ENCODE data around the gene ZNF428.
"Not testable (repeated sequence)": the region's sequence is repeated elsewhere in the genome, so short reads cannot be mapped to it uniquely, and the experiment has no call there.

The ZNF428 gene

DNA sequence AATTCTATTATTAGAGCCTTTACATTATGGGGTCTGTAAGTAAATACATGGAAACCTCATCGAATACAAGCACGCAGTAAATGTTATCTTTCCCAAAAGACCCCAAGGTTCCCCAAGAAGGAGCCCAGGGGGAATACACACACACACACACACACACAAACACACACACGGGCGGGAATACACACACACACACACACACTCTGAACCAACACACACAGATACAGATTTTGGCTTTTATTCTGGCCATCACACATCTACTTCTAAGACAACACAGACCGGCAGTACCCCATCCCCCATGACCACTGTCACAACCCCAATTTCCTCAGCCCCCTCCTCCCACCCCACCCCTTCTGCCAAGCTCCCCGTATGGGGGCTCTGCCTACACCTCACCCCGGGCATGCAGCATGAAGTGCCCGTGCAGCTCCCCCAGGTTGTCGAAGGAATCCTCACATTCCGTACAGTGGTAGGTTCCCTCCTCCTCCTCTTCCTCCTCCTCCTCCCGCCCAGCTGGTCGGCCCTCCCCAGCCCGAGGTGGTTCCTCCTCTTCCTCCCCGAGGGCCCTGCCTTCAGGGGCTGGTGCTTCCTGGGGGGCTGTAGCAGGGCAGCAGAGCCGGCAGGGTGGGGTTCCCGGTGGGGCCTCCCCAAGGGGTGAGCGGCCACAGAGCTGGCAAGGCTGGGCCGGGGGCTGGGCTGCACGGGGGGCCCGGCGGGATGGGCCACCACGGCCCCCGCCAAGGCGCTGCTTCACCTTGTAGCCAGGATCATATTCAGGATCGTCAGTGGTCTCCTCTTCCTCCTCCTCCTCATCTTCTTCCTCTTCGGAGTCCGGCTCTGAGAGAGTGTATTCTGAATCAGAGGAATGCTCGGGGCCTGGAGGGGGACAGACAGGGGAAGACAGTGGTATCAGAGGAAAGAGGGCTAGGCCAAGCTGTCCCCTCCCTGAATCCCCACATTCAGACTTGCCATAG is 11.9 kb downstream of the ZNF428 start:
- no peaks in the 10 kb centered on the region for H3K27me3 ChIP-seq
- no peaks in the 10 kb centered on the region for H3K4me1 ChIP-seq
- peaks cover 35% of the 10 kb centered on the region for H3K36me3 ChIP-seq
- H3K9me3 ChIP-seq: no peaks in the 10 kb centered on the region
- TF ChIP-seq, protein P1, sequence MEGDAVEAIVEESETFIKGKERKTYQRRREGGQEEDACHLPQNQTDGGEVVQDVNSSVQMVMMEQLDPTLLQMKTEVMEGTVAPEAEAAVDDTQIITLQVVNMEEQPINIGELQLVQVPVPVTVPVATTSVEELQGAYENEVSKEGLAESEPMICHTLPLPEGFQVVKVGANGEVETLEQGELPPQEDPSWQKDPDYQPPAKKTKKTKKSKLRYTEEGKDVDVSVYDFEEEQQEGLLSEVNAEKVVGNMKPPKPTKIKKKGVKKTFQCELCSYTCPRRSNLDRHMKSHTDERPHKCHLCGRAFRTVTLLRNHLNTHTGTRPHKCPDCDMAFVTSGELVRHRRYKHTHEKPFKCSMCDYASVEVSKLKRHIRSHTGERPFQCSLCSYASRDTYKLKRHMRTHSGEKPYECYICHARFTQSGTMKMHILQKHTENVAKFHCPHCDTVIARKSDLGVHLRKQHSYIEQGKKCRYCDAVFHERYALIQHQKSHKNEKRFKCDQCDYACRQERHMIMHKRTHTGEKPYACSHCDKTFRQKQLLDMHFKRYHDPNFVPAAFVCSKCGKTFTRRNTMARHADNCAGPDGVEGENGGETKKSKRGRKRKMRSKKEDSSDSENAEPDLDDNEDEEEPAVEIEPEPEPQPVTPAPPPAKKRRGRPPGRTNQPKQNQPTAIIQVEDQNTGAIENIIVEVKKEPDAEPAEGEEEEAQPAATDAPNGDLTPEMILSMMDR (IDR thresholded peaks at IDR 0.05; ENCODE audit: low read depth, low read length): no peak
- H3K4me3 ChIP-seq (ENCODE audit: low read depth, low read length): no peak overlapping the region
- no peak for DNase-seq

DNA sequence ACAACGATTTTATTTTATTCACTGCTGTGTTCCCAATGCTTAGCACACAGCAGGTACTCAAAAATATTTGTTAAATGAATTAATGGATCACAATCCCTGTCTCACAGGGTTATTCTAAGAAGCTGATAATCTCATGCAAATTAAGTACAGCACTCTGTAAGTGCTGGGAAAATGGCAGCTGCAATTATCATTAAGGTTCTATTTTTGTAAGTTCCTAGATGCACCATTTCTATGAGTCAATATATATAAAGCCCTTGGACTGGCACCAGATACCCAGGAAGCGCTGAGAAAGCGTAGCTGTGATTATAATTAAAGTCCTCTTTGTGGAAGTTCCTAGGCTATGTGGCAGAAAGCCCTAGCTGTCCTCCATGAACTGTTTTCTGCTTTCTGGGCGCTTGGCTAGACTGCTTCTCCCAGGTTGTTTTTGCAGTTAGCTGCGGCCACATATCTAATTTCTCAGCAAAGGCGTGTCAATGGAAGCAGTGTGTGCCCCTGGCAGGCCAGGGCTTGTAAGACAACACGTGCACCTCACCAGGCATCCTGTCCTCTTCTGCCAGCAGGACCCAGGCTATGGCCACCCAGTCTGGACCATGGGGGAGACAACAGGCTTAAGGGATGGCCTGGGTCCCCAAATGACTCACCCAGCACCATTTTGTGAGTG is 12.7 kb downstream of the ZNF428 start:
- Histone ChIP-seq H3K9me3 (no peaks in the 10 kb centered on the region), H3K27me3 (no peaks in the 10 kb centered on the region), H3K36me3 (peaks cover 28% of the 10 kb centered on the region), H3K4me1 (no peaks in the 10 kb centered on the region), H3K4me3 (ENCODE audit: low read depth, low read length) (no peak overlapping the region)
- DNase-seq: no peak
- TF ChIP-seq, protein P1 (IDR thresholded peaks at IDR 0.05; ENCODE audit: low read depth, low read length): no peak

DNA sequence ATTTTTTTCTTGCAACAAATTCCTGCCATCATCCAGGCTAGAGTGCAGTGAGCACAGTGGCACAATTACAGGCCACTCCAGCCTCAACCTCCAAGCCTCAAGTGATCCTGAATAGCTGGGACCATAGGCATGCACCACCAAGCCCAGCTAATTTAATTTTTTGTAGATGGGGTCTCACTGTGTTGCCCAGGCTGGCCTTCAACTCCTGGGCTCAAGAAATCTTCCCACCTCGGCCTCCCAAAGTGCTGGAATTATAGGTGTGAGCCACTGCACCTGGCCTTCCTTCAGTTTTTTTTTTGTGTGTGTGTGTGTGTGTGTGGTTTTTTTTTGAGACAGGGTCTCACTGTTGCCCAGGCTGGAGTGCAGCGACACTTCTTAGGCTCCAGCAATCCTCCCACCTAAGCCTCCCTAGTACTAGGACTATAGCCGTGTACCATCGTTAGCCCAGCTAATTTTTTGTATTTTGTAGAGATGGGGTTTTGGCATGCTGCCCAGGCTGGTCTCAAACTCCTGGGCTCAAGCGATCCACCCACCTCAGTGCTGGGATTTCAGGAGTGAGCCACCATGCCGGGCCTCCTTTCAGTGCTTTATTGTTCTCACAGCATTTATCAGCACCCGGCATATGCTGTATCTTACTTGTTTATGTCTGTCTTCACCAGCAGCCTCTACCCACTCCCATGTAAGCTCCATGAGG is 13.4 kb downstream of the ZNF428 start:
- H3K4me3 ChIP-seq (ENCODE audit: low read depth, low read length): no peak overlapping the region
- peaks cover 25% of the 10 kb centered on the region for H3K36me3 ChIP-seq
- DNase-seq: no peak
- H3K27me3 ChIP-seq: no peaks in the 10 kb centered on the region
- H3K4me1 ChIP-seq: no peaks in the 10 kb centered on the region
- H3K9me3 ChIP-seq: no peaks in the 10 kb centered on the region
- TF ChIP-seq, protein P1 (IDR thresholded peaks at IDR 0.05; ENCODE audit: low read depth, low read length): no peak

DNA sequence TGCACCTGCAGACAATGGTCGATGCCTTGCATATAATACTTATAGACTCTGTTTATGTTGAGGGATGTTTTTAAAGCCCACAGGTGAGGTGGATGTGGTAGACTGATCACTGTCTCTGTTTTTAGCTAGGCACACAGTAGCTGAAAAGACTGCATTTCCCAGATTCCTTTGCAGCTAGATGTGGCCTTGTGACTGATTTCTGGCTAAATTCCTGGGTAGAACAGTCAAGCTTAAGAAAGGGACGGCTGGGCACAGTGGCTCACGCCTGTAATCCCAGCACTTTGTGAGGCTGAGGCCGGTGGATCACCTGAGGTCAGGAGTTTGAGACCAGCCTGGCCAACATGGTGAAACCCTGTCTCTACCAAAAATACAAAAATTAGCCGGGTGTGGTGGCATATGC is 19.1 kb downstream of the ZNF428 start:
- H3K36me3 ChIP-seq: peaks cover 10% of the 10 kb centered on the region; the same call in 1 of the 2 replicates
- not testable (repeated sequence) for H3K27me3 ChIP-seq; H3K9me3 ChIP-seq; DNase-seq; H3K4me3 ChIP-seq (ENCODE audit: low read depth, low read length); H3K4me1 ChIP-seq

DNA sequence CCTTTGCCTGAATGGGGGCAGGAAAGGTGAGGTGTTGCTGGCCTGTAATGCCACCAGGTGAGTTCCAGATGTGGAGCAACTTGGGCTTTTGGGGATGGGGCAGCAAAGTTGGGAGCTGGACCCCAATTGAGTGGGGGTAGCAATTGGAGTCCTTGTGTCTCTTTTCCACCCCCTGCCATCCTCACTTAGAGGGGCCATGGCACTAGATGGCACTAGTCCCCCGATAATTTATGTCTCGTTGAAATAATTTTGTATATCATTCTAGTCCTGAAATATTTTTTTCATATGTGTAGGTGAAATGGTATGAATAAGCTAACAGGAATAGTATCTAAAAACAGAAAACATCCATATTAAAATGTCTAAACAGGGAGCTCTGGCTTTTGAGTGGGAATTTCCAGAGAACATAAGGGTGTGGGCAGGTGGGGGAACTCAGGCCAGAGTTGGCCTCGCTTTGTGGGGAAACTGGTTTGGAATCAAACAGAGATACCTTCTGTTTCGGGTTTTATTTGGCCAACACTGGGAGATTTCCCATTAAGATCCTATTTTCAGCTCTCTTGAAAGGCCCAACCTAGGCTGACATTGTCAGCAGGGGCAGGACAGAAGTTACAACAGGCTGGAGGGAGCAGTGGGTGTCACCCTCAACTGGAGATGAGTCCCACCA is 19.7 kb downstream of the ZNF428 start:
- no peak for DNase-seq
- Histone ChIP-seq H3K4me1 (no peaks in the 10 kb centered on the region), H3K36me3 (peaks cover 10% of the 10 kb centered on the region; the same call in 1 of the 2 replicates), H3K9me3 (no peaks in the 10 kb centered on the region), H3K4me3 (ENCODE audit: low read depth, low read length) (no peak overlapping the region), H3K27me3 (no peaks in the 10 kb centered on the region)
- TF ChIP-seq, protein P1 (IDR thresholded peaks at IDR 0.05; ENCODE audit: low read depth, low read length): no peak
